Inferior parietal cortex (tissue), 1 donor: ENCODE measurements around the gene SLC25A18.
"Not testable (repeated sequence)": the region's sequence is repeated elsewhere in the genome, so short reads cannot be mapped to it uniquely, and the experiment has no call there.

Experiments
- DNase-seq: peaks from one replicate; pipeline ENCODE4 v3.0.0-alpha.2; 2016; ENCODE audit errors: extremely low spot score

SLC25A18 gene, protein sequence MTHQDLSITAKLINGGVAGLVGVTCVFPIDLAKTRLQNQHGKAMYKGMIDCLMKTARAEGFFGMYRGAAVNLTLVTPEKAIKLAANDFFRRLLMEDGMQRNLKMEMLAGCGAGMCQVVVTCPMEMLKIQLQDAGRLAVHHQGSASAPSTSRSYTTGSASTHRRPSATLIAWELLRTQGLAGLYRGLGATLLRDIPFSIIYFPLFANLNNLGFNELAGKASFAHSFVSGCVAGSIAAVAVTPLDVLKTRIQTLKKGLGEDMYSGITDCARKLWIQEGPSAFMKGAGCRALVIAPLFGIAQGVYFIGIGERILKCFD

DNA sequence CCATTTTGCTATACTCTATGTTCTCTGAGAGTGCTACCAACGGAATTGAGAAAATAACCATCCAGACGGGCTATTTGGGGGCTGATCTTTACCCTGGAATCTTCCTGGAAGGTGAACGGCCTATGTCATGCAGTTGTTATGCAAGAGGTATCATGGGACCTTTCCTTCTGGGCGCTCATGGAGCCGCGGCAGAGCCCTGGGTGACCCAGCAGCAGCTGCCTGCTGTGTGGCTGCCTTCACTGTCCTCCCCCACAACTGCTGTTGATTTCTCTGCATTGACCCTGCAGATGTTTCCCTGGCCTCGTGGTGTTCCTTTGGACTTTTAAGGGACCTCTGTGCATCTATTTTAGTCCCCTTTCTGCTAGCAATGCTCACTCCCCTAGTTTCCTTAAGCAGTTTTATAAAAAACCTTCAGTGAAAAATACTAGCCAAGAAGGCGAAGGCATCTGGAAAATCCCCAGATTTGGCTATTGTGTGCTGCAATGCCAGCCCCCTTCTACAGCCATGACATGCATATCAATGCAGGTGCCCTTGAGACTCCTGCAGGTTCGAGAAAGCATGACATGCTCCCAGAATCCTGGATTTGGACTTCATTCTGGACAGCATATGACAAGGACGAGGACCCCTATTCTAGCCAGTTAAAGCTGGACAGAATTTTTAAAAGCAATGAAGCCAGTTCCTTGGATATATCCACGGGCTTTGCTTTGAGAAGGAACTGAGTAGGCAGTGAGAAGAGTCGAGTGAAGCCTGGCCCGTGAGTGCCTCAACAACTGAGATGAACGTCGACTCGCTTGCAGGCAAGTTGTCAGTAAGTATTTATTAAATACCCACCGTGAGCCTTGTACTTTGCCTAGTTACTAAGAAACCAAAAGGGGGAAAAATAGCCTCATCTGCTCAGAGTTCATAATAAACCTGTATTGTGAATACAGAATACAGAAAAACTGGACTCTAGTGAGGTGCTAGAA is at the start of gene SLC25A18:
Gene SLC25A18 (plus strand): TSS at position 593 of the 965 bp plus-strand sequence. CDS start 16,447 bp downstream, outside the sequence.
- peak; percentile 78 for DNase-seq

DNA sequence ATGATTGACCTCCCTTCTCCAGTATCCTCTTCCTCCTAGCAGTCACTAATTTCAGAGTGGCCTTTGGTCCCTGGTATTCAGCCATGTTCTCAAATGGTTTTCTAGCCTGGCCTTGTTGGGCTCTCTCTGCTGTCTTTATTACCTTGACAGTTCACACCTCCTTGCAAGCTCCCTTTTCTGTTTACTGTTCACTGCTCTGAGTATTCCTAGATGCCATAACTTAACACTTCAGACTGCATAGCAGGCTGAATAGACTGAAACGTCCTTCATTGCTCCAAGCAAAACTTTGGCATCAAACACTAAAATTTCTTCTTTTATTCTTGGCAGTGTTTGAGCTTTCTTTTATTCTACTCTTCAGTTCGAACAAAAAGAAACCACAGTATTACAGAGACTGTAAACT is 49.7 kb upstream of the SLC25A18 start:
- no peak for DNase-seq

DNA sequence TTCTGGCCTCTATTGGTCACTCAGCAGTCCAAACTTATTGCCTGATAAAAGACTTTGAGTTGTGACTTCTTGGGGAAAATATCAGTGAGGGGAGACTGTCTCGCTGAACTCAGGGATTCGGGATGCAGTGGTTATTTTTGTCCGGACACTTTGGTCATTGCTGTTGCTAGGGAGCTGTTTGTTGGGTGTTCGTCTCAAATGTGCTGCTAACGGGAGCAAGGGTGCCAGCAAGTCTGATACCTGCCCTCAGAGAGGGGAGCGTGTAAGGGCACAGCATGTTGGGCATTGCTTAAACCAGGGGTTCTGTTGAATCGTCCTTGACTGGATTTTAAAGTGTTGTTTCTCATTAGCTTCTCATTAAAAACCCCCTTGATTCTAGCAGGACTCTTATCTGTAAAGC is 49.2 kb upstream of the SLC25A18 start:
- DNase-seq, result no peak

DNA sequence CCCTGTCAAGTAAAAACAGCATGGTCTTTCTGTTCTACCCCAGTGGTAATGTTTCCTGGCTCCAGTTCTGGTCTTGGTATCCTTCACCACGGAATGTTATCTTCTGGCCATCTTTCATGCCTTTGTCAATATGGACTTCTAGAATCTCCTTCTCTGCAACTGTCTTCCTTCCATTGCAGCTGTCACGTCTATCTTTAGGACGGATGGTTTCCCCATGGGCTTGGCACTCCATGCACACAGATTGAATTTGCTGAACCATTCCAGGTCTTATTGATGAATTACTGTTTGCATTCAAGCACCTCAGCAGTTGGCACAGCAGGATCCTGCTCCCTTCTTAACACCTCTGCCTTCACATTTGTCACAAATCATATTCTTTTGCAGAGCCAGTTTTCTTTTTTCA is 44.9 kb upstream of the SLC25A18 start:
- no peak for DNase-seq

DNA sequence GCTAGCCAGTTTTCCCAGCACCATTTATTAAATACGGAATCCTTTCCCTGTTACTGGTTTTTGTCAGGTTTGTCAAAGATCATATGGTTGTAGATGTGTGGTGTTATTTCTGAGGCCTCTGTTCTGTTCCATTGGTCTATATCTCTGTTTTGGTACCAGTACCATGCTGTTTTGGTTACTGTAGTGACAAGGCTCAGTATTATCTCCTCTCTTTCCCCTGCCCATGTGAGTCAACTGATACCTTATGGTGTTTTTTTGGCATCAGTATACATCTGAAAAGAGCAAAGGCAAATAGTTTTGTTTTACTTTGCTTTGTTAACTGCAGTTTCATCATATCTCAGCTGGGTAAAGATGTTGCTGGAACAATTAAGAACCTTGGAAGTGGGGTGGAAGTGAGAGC is 41.3 kb upstream of the SLC25A18 start:
- not testable (repeated sequence) for DNase-seq

DNA sequence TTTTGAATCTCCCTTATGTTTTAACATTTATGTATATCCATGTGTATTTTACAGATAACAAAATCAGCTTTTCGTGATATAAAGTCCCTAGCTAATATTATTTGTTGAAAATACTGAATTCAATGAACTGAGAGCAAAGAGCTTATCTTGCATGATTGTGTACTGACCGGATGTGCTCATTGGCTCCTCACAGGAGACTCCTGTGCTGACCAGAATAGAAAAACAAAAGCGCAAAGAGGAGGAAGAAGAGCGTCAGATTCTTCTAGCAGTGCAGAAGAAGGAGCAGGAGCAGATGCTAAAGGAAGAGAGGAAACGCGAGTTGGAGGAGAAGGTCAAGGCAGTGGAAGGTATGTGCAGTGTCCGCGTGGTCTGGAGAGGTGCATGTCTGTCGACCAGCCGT is 39.4 kb upstream of the SLC25A18 start:
- no peak for DNase-seq

DNA sequence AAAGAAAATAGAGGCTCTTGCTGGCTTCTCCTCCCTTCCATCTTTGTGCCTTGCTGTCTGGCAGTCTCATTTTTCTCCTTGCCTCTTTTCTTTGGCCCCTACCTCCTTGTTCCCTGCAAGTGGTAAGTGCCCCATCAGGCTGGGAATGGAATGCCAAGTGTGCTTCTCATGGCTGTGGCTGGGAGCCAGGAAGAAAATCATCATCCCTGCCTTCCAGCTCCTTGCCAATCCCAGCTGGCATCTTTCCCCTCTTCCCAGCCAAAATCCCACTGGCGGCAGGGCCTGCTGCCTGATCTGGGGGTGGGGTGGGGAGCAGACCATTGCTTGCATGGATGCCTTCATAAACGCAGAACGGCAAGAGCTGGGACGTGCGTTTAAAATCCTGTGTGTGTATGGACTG is 27.0 kb upstream of the SLC25A18 start:
- DNase-seq, result peak; percentile 49

DNA sequence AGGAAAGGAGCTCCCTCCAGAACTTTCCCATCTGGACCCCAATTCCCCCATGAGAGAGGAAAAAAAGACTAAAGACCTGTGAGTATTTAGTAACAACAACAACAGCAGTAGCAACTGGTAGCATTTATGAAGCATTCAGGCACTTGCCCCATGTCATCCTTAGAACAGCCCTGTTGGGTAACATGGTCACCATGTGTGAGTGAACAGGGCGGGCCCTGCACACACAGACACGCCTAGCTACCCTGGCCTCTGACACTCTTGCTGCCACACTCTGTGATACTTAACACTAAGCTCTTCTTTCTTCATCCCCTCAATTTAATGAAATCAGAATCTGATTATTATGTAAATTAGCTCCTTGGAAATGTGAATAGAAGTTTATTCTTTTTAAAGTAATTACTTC is 26.1 kb upstream of the SLC25A18 start:
- DNase-seq, result no peak

DNA sequence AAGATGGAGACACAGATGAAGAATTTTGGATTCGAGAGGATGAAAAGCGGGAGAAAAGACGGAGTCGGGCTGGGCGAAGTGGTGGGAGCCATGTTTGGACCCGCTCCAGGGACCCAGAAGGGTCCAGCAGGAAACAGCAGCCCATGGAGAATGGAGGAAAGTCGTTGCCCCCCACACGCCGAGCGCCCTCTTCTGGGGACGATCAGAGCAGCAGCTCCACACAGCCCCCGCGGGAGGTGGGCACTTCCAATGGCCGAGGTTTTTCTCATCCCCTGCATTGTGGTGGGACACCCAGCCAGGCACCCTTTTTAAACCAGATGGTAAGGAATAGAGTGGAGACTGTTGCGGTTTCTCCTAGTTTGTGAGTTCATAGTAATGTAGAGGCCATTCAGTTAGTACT is 22.8 kb upstream of the SLC25A18 start:
- no peak for DNase-seq

DNA sequence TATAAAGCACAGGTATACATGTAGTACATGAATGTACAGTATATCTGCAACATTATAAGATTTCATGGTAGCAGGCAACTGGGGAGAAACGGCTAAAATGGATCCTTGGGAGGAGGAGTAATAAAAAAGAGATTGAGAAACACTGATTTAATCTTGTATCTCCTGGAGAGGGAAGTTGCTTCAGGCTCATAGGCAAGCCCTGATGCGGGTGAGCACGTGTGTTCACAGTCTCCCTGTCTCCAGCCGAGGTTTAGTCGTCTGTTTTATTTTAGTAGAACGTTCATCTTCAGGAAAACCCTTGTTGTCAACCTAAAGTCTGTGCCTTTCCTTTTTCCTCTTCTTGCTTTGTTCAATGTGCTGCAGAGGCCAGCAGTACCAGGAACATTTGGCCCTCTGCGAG is 21.8 kb upstream of the SLC25A18 start:
- no peak for DNase-seq

DNA sequence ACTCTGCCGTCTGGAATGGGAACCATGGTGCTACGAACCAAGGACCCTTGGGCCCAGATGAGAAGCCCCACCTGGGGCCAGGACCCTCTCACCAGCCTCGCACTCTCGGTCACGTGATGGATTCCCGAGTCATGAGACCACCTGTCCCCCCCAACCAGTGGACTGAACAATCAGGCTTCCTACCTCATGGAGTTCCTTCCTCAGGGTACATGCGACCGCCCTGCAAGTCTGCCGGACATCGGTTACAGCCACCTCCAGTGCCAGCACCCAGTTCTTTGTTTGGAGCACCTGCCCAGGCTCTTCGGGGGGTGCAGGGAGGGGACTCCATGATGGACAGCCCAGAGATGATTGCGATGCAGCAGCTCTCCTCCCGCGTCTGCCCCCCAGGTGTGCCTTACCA is 20.8 kb upstream of the SLC25A18 start:
- DNase-seq, result no peak

DNA sequence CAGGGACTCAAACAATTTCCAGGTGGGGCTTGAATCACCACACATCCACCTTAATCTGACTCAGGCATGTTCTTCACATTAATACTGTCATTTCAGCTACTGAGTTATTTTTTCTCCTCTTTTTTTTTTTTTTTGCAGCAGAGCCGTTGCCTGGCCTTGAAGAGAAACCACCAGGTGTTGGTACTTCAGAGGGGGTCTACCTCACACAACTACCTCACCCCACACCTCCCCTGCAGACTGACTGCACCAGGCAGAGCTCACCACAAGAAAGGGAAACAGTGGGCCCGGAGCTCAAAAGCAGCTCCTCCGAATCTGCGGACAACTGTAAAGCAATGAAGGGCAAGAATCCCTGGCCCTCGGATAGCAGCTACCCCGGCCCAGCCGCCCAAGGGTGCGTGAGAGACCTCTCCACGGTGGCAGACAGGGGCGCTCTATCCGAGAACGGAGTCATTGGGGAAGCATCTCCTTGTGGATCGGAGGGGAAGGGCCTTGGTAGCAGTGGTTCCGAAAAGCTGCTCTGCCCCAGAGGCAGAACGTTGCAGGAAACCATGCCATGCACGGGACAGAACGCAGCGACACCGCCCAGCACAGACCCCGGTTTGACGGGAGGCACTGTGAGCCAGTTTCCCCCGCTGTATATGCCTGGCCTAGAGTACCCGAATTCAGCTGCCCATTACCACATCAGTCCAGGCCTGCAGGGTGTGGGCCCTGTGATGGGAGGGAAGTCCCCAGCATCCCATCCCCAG is 15.1 kb upstream of the SLC25A18 start:
- DNase-seq, result no peak

DNA sequence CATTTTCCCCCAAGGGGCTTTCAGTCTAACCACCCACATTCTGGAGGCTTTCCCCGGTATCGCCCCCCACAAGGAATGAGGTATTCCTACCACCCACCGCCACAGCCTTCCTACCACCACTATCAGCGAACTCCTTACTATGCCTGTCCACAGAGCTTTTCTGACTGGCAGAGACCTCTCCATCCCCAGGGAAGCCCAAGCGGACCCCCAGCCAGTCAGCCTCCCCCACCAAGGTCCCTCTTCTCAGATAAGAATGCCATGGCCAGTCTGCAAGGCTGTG is 14.6 kb upstream of the SLC25A18 start:
- DNase-seq, result no peak

DNA sequence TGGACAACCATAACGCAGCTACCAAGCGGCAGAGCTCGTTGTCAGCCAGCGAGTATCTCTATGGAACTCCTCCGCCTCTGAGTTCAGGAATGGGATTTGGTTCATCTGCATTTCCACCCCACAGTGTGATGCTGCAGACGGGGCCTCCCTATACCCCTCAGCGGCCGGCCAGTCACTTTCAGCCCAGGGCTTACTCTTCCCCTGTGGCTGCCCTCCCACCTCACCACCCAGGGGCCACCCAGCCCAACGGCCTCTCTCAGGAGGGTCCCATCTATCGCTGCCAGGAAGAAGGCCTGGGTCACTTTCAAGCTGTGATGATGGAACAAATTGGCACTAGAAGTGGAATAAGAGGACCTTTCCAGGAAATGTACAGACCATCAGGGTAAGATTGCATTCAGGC is 14.1 kb upstream of the SLC25A18 start:
- DNase-seq, result no peak

DNA sequence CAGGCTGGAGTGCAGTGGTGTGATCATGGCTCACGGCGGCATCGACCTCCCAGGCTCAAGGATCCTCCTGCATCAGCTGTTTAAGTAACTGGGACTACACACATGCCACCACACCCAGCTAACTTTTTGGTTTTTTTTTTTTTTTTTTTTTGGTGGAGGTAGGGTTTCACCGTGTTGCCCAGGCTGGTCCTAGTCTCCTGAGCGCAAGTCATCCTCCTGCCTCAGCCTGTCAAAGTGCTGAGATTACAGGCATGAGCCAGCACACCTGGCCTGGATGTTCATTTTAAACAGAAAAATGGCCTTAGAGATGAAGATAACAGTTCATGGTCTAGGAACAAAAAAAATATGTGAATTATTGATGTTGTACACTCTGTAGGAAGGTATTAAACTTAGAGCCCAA is 13.6 kb upstream of the SLC25A18 start:
- DNase-seq, result no peak

DNA sequence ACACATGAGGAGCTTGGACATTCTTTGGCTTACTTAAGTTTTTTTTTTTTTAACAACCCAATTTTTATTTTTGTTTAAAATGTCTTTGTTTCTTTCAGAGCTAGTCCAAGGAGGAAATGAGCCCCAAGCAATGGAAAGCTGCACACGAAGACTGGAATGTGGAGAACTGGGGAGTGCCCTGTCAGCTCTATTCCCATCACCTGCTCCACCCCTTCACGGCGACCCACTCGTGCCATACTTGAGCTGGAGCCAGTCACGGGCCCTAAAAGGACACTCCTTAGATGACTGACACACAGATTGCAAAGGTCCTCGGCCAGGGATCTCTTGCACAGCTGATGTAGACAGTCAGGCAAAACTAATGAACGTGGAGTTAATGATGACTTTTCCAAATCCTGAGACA is 10.6 kb upstream of the SLC25A18 start:
- DNase-seq, result no peak

DNA sequence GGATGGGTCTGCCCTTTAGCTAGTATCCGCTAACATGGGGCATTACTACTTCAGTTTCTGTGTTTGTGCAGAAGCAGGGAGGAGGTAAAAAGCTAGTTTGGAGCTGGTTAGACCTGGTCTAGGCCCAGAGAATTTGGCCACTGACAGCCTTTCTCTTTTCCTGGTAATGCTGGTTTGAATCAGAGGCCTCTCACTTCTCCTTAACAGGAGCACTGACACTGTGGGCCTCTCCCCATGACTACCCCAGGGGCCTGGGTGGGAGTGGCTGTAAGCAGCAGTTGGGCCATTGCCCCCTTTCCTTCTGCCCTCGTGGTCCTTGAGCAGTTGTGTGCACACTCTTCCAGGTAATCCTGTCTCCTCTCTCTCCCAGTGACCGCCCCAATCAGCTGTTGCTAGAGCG is 8.5 kb upstream of the SLC25A18 start:
- DNase-seq, result no peak

DNA sequence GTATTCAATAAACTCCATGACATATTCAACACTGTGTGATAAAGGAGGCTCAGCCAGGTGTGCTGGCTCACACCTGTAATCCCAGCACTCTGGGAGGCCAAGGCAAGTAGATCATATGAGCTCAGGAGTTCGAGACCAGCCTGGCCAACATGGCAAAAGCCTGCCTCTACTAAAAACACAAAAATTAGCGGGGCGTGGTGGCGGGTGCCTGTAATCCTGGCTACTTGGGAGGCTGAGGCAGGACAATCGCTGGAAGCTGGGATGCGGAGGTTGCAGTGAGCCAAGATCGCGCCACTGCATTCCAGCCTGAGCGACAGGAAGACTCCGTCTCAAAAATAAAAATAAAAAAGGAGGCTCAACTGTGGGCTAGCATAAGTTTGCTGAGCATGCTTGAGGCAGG is 4.1 kb upstream of the SLC25A18 start:
- no peak for DNase-seq

DNA sequence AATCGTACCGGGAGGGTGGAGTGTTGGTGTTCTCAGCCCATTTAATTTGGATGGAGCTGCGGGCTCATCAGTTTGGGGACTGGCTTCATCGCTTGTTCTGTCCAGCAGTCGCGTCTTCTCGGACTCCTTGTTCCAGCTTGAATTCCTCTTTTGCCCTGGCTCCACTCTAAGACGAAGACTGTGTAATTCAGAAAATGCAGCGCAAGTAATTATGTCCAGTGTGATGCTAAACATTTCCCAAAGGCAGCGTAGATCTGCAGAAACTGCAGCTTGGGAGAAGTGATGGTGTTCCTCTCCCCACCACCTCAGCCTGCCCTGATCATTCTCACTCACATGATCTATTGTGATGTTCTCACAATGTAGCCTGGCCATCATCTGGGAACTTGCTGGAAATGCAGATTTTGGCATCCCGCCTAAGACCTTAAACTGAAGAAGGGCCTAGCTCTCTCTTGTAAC is 666 bp downstream of the SLC25A18 start:
- peak; percentile 79 for DNase-seq

DNA sequence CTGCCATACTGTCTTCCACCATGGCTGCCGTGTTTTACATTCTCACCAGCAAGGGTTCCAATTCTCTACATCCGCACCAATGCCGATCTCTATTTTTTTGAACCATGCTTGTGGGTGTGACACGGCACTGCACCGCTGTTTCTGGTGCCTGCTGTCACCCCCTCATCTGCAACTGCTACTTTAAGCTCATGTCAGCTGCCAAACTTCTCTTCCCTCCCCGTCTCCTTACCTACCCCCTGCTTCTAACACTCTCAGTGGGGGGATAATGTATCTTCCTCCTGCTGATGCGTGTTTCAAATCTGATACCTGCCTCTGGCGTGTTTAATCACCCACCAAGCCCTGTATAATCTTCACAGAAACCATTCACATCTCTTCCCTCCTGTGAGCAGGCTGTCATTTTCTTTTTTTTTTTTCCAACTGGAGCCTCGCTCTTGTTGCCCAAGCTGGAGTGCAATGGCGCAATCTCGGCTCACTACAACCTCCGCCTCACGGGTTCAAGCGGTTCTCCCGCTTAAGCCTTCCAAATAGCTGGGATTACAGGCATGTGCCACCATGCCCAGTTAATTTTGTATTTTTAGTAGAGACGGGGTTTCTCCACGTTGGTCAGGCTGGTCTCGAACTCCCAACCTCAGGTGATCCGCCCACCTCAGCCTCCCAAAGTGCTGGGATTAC is 2.9 kb downstream of the SLC25A18 start:
- not testable (repeated sequence) for DNase-seq

DNA sequence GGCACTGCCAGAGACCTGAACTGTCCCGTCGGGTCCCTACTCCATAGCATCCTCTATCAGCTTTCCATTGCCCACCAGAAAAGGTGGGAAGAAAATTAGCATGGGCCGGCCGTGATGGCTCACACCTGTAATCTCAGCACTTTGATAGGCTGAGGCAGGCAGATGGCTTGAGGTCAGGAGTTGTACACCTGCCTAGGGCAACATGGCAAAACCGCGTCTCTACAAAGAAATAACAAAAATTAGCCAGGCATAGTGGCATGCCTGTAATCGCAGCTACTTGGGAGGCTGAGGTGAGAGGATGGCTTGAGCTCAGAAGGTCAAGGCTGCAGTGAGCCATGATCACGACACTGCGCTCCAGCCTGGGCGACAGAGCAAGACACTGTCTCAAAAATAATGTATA is 3.5 kb downstream of the SLC25A18 start:
- no peak for DNase-seq

DNA sequence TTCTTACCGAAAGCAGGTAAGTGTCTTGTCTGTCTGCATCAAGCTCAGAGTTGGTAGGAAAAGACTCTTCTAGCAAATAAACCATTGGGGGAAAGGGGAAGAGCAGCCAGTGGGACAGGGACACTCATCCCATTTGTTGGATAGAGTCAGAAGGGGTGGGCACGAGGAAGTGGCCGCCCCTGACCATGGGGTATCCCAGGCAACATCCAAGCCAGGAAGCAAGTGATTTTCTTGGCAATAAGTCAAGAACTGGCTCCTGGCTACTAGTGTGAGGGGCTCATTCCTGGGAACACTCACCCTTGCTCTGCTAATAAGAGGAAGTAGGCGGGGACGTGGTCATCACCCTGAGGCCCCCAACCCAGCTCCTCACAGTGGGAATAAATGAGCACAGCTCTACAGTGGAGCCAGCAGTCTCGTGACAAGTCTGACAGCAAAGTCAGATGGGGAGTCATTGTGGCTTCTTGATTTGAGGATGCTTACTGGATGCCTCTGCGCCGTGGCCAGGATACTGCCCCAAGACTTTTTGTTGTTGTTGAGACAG is 6.7 kb downstream of the SLC25A18 start:
- no peak for DNase-seq
